Ovary (tissue), 9 donors: ENCODE measurements around the gene ZNF662. TPM values are rescaled to one million over a fixed set of nuclear protein-coding genes. Genes with fewer than 3 reads are reported as not detected.
A peak's percentile ranks its signal among the peaks of the same experiment; 100 is the strongest.

ENCODE experiments used
- DNase-seq, 5 donors: peaks; one replicate each; pipeline ENCODE4 v3.0.0-alpha.2; 2019 to 2020
- H3K27ac ChIP-seq, 2 donors: fragments of 200-600 bp; one replicate each; pipeline versions ENCODE4 v1.5.1 to v1.8.0; 2019 to 2022
- H3K27me3 ChIP-seq: fragments of 200-600 bp; one replicate; pipeline ENCODE4 v1.8.0; 2022
- H3K36me3 ChIP-seq: fragments of 200-600 bp; sonication (generic); one replicate; pipeline ENCODE4 v1.5.1; 2019
- H3K4me1 ChIP-seq: one replicate; pipeline ENCODE4 v1.8.1; 2013; ENCODE audit warnings: mild to moderate bottlenecking, moderate library complexity; ENCODE audit not compliant: insufficient read depth
- H3K4me3 ChIP-seq: fragments of 200-600 bp; sonication (generic); one replicate; pipeline ENCODE4 v1.5.1; 2017
- H3K9me3 ChIP-seq, 2 donors: fragments of 200-600 bp in 1 of 2; sonication (generic) in 1 of 2; one replicate each; pipeline versions ENCODE4 v1.5.1 to v1.8.1; 2013 to 2019; ENCODE audit warnings: mild to moderate bottlenecking in 1 of 2, moderate library complexity in 1 of 2
- EP300 ChIP-seq: sonication (generic); formaldehyde crosslinking; IDR thresholded peaks from one replicate; pipeline ENCODE4 v1.6.1; 2017; ENCODE audit warnings: antibody characterized with exemption
- POLR2A ChIP-seq: fragments of 450-650 bp; IDR thresholded peaks from one replicate; pipeline ENCODE4 v1.6.1; 2017; ENCODE audit warnings: antibody characterized with exemption, mild to moderate bottlenecking, moderate library complexity
- WGBS, 3 donors: extraction: QIAGEN DNeasy Blood & Tissue Kit in 1 of 3; methylation state at CpG; one replicate each; pipeline versions ENCODE4 v1.1.5 to v1.1.7; 2013 to 2017; 5-methylcytosine and 5-hydroxymethylcytosine counted together
- intact Hi-C, 4 donors: fragments of 100-400 bp; cut with DNase I; formaldehyde crosslinking; loops; one replicate each; pipeline versions ENCODE4 v1.11.0 to v1.15.1; 2022 to 2023
- polyA plus RNA-seq, 2 donors: library from polyadenylated mRNA; stranded (reverse); fragments of 200-250 nt in 1 of 2; fragments of 350-450 nt in 1 of 2; fragmentation: Illumina TruSeq in 1 of 2; extraction: RNeasy Lipid Tissue Mini Kit (QIAGEN cat#74804) in 1 of 2; gene quantifications; one replicate each; pipeline ENCODE4 v1.2.3, GENCODE V29; 2013 to 2014
- total RNA-seq, 7 donors: library from RNA; depleted of rRNA in 2 of 7; stranded (reverse); fragments of >200 nt in 2 of 7; fragmentation: NEBNext Ultra II Directional in 3 of 7; extraction: Animal tissue kit (Norgen Biotek cat#: 25700) in 3 of 7; gene quantifications; one replicate each; pipeline versions ENCODE4 v1.1.0 to v1.2.4, GENCODE V29; 2016 to 2023
- TF ChIP-seq, protein P1 (sequence below), 3 donors: fragments of 450-650 bp in 2 of 3; fragments of 200-600 bp in 1 of 3; IDR thresholded peaks; one replicate each; pipeline versions ENCODE4 v1.5.1 to v1.8.0; 2016 to 2022; ENCODE audit warnings: antibody characterized with exemption in 3 of 3, mild to moderate bottlenecking in 1 of 3
- donor health status: DM: no; HTN: no; CAD: no; lungs with moderate emphysema.
- donor health status: DM: no; HTN: no; CAD: no.
- donor health status: Bipolar disorder and iron deficiency.
- donor health status: DM: yes; HTN: yes; CAD: no.
- donor health status: DM: no; HTN: no; CAD: no.
- donor health status: DM: yes; HTN: yes; CAD: no.

Gene ZNF662
- total and polyA plus RNA-seq, 9 donors, result 8.1 to 29.8 (median 19.8) TPM

DNA sequence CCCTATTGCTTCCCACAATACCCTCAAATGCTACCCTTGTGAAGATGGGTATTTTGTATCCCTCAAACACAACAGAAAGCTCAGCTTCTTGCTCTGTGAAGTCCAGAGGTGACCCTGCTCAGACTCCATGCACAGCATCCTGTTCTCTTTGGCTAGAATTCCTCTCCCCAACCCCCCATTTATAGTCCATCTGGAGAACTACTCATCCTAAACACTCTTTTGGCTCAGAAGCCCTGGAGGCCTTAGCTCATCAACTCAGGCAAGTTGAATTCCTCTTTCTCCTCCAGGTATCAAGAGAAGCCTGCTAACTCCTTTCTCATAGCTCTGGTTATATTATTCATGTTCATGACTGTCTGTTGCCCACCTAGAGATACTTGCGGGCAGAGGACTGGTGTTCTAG is 54.8 kb downstream of the ZNF662 start:
- no peaks in the 10 kb centered on the region for H3K27me3 ChIP-seq

DNA sequence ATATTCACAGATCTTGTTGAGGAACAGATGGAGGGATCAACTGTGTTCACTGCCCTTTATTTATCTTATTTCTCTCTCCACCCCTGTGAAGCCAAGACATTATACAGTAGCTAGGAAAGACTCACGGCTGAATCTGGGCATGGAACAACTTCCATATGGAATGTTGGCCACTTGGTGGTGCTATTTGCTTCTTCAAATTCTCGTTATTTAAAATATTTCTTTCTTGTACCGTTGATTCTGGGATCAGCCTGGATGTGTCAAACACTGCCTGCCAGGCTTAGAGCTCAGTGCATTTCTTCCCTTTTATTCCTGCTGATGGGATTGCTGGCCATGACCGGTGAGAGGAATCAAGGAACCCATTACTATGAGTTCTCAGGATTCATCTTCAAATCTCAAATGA is 55.7 kb downstream of the ZNF662 start:
- peak in 4 of 5 donors; percentile 33 to 72 (median 47) for DNase-seq
- intact Hi-C loops, result loop anchor here in 3 of 4 donors (5.0 to 10.0 kb wide), 3 partner anchors 133 to 196 kb away; no protein-coding TSS in a partner anchor
- H3K4me1 ChIP-seq, result peaks cover 1% of the 10 kb centered on the region

More for the DNA sequence above, 54.8 kb downstream of the ZNF662 start:
- no peak for DNase-seq
- intact Hi-C loops, result loop anchor here in 3 of 4 donors (5.0 to 10.0 kb wide), 3 partner anchors 134 to 197 kb away; no protein-coding TSS in a partner anchor
- TF ChIP-seq POLR2A (no peak), EP300 (no peak)
- TF ChIP-seq, protein P1, sequence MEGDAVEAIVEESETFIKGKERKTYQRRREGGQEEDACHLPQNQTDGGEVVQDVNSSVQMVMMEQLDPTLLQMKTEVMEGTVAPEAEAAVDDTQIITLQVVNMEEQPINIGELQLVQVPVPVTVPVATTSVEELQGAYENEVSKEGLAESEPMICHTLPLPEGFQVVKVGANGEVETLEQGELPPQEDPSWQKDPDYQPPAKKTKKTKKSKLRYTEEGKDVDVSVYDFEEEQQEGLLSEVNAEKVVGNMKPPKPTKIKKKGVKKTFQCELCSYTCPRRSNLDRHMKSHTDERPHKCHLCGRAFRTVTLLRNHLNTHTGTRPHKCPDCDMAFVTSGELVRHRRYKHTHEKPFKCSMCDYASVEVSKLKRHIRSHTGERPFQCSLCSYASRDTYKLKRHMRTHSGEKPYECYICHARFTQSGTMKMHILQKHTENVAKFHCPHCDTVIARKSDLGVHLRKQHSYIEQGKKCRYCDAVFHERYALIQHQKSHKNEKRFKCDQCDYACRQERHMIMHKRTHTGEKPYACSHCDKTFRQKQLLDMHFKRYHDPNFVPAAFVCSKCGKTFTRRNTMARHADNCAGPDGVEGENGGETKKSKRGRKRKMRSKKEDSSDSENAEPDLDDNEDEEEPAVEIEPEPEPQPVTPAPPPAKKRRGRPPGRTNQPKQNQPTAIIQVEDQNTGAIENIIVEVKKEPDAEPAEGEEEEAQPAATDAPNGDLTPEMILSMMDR (IDR thresholded peaks at IDR 0.05), result no peak
- H3K27ac ChIP-seq, result no peak overlapping the region
- H3K36me3 ChIP-seq, result no peaks in the 10 kb centered on the region
- H3K4me3 ChIP-seq, result no peak overlapping the region
- H3K4me1 ChIP-seq, result peaks cover 1% of the 10 kb centered on the region
- 85 to 96% (median 86%) methylated on average over 1 of the region's 1 CpG for WGBS, 3 donors
- no peaks in the 10 kb centered on the region for H3K9me3 ChIP-seq

DNA sequence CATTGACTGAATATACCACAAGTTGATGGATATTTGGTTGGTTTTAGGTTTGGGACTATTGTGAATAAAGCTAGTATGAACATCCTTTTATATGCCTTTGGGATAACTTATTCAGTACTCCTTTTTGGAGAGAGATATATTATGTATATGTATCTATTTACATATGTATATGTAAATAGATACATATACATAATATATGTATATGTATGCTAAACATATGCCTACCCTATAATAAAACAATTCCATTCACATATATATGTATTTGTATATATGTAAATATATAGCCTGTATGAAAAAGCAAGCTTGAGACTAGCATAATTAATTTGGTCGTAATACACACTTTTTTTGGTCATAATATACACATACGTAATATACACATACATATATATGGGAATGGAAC is 57.3 kb downstream of the ZNF662 start:
- H3K4me3 ChIP-seq, result no peak overlapping the region
- WGBS, 3 donors, result 67 to 95% (median 70%) methylated on average over 2 of the region's 2 CpGs
- intact Hi-C loops, result loop anchor here in 3 of 4 donors (5.0 to 10.0 kb wide), 3 partner anchors 132 to 194 kb away; no protein-coding TSS in a partner anchor
- TF ChIP-seq POLR2A (no peak), EP300 (no peak)
- TF ChIP-seq, protein P1 (IDR thresholded peaks at IDR 0.05), result no peak
- no peaks in the 10 kb centered on the region for H3K9me3 ChIP-seq
- no peak overlapping the region for H3K27ac ChIP-seq
- H3K4me1 ChIP-seq, result peaks cover 1% of the 10 kb centered on the region
- no peaks in the 10 kb centered on the region for H3K27me3 ChIP-seq
- H3K36me3 ChIP-seq, result no peaks in the 10 kb centered on the region
- no peak for DNase-seq

More for the DNA sequence above, 55.7 kb downstream of the ZNF662 start:
- 2 to 4% (median 3%) methylated on average over 4 of the region's 4 CpGs for WGBS, 3 donors
- no peaks in the 10 kb centered on the region for H3K9me3 ChIP-seq
- H3K27me3 ChIP-seq, result no peaks in the 10 kb centered on the region
- TF ChIP-seq, protein P1 (IDR thresholded peaks at IDR 0.05), result peak in 2 of 3 donors; percentile 61 to 76
- no peak for TF ChIP-seq EP300
- no peak overlapping the region for H3K4me3 ChIP-seq
- no peaks in the 10 kb centered on the region for H3K36me3 ChIP-seq
- H3K27ac ChIP-seq, result no peak overlapping the region

DNA sequence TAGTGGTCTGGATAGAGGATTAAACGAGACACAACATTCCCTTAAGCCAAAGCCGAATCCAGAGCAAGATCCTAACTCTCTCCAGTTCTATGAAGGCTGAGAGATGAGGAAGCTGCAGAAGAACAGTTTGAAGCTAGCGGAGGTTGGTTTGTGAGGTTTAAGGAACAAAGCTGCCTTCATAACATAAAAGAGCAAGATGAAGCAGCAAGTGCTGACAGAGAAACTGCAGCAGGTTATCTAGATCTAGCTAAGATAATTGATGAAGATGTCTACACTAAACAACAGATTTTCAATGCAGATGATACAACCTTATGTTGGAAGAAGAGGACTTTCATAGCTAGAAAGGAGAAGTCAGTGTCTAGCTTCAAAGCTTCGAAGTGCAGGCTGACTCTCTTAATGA is 58.3 kb downstream of the ZNF662 start:
- intact Hi-C loops, result loop anchor here in 3 of 4 donors (5.0 to 10.0 kb wide), 3 partner anchors 131 to 193 kb away; no protein-coding TSS in a partner anchor
- no peak overlapping the region for H3K27ac ChIP-seq
- no peaks in the 10 kb centered on the region for H3K36me3 ChIP-seq
- TF ChIP-seq POLR2A (no peak), EP300 (no peak)
- TF ChIP-seq, protein P1 (IDR thresholded peaks at IDR 0.05), result no peak
- H3K4me1 ChIP-seq, result peaks cover 1% of the 10 kb centered on the region
- 90 to 94% (median 93%) methylated on average over 4 of the region's 4 CpGs for WGBS, 3 donors
- DNase-seq, result no peak
- H3K9me3 ChIP-seq, result no peaks in the 10 kb centered on the region
- H3K27me3 ChIP-seq, result no peaks in the 10 kb centered on the region
- H3K4me3 ChIP-seq, result no peak overlapping the region

Other genes with a start within 250 kb of the ZNF662 start
- not detected for gene KLHL40, start 220.6 kb upstream of the ZNF662 start, total RNA-seq
- not detected for gene KLHL40, start 220.6 kb upstream of the ZNF662 start, polyA plus RNA-seq
- gene HHATL, start 203.3 kb upstream of the ZNF662 start, total RNA-seq, result 1 to 10 TPM in 1 of 7 donors, under 1 TPM in 2, not detected in 4; 0.25 to 1.3 (median 0.79) TPM
- under 1 TPM in 1 of 2 donors, not detected in 1; 0.12 TPM for gene HHATL, start 203.3 kb upstream of the ZNF662 start, polyA plus RNA-seq
- 1 to 10 TPM in 3 of 7 donors, under 1 TPM in 4; 0.24 to 5.7 (median 0.60) TPM for gene CCDC13, start 132.9 kb upstream of the ZNF662 start, total RNA-seq
- gene CCDC13, start 132.9 kb upstream of the ZNF662 start, polyA plus RNA-seq, result 1 to 10 TPM in 1 of 2 donors, under 1 TPM in 1; 0.75 to 1.6 TPM
- 10 to 100 TPM; 44.6 to 88.8 (median 65.4) TPM for gene HIGD1A, start 101.7 kb upstream of the ZNF662 start, total RNA-seq
- 100 to 1,000 TPM in 1 of 2 donors, 10 to 100 TPM in 1; 63.9 to 126 TPM for gene HIGD1A, start 101.7 kb upstream of the ZNF662 start, polyA plus RNA-seq
- 1 to 10 TPM in 4 of 7 donors, under 1 TPM in 3; 0.33 to 4.4 (median 1.0) TPM for gene ACKR2, start 96.7 kb upstream of the ZNF662 start, total RNA-seq
- 1 to 10 TPM in 1 of 2 donors, under 1 TPM in 1; 0.82 to 2.7 TPM for gene ACKR2, start 96.7 kb upstream of the ZNF662 start, polyA plus RNA-seq
- gene CYP8B1, start 30.3 kb upstream of the ZNF662 start, total RNA-seq, result under 1 TPM in 2 of 7 donors, not detected in 5; 0.05 to 0.46 TPM
- gene CYP8B1, start 30.3 kb upstream of the ZNF662 start, polyA plus RNA-seq, result not detected
- gene GASK1A, start 73.2 kb downstream of the ZNF662 start, total RNA-seq, result 10 to 100 TPM in 6 of 7 donors, 1 to 10 TPM in 1; 6.3 to 41.3 (median 26.9) TPM
- 1 to 10 TPM; 5.4 to 5.8 TPM for gene GASK1A, start 73.2 kb downstream of the ZNF662 start, polyA plus RNA-seq
- gene POMGNT2, start 199.9 kb downstream of the ZNF662 start, total RNA-seq, result 10 to 100 TPM; 26.7 to 51.7 (median 43.7) TPM
- gene POMGNT2, start 199.9 kb downstream of the ZNF662 start, polyA plus RNA-seq, result 10 to 100 TPM; 12.0 to 24.0 TPM